Neuronal stem cell (in vitro differentiated cells): ENCODE data around the gene UBL5.

Source experiments
- DNase-seq: peaks from one replicate; pipeline ENCODE4 v3.0.0-alpha.2; 2013; ENCODE audit warnings: low spot score
- H2AFZ ChIP-seq: one replicate; pipeline ENCODE4 v1.6.1; 2013; ENCODE audit warnings: mild to moderate bottlenecking, low read length, inconsistent platforms
- H2AK5ac ChIP-seq: 2 replicates; pipeline ENCODE4 v1.6.1; 2013; ENCODE audit warnings: low read depth, mild to moderate bottlenecking, inconsistent platforms, low read length, moderate library complexity, mixed read lengths
- H2BK120ac ChIP-seq: 2 replicates; pipeline ENCODE4 v1.6.1; 2013; ENCODE audit warnings: low read depth, mild to moderate bottlenecking, inconsistent platforms, low read length, moderate library complexity, mixed read lengths
- H2BK12ac ChIP-seq: one replicate; pipeline ENCODE4 v1.6.1; 2013; ENCODE audit warnings: low read length, inconsistent platforms
- H2BK15ac ChIP-seq: 2 replicates; pipeline ENCODE4 v1.6.1; 2013; ENCODE audit warnings: mild to moderate bottlenecking, low read length, inconsistent platforms, mixed read lengths
- H2BK5ac ChIP-seq: one replicate; pipeline ENCODE4 v1.6.1; 2013; ENCODE audit warnings: inconsistent platforms, mild to moderate bottlenecking, low read length, moderate library complexity
- H3K14ac ChIP-seq: one replicate; pipeline ENCODE4 v1.6.1; 2013; ENCODE audit warnings: low read length, inconsistent platforms
- H3K18ac ChIP-seq: 2 replicates; pipeline ENCODE4 v1.6.1; 2013; ENCODE audit warnings: low read length, inconsistent platforms
- H3K23ac ChIP-seq: 2 replicates; pipeline ENCODE4 v1.6.1; 2013; ENCODE audit warnings: low read depth, mild to moderate bottlenecking, mixed read lengths, low read length, inconsistent platforms; ENCODE audit not compliant: poor library complexity
- H3K27ac ChIP-seq: replicated peaks from 3 replicates; pipeline ENCODE4 v1.5.1; 2013; ENCODE audit warnings: low read length, inconsistent platforms
- H3K27me3 ChIP-seq, 3 experiments: 2 replicates each; pipeline ENCODE4 v1.6.1; 2013; ENCODE audit warnings: low read length in 3 of 3, mild to moderate bottlenecking in 2 of 3, inconsistent platforms in 1 of 3, low read depth in 1 of 3, mixed read lengths in 1 of 3, moderate library complexity in 1 of 3; ENCODE audit not compliant: control insufficient read depth in 3 of 3, insufficient read depth in 3 of 3
- H3K36me3 ChIP-seq, 2 donors: replicated peaks in 1 of 2; 2 replicates each; pipeline ENCODE4 v1.6.1; 2013; ENCODE audit warnings: low read length in 2 of 2; ENCODE audit not compliant: control insufficient read depth in 2 of 2, insufficient read depth in 2 of 2
- H3K4ac ChIP-seq: 2 replicates; pipeline ENCODE4 v1.6.1; 2013; ENCODE audit warnings: inconsistent platforms, mild to moderate bottlenecking, low read length, moderate library complexity
- H3K4me1 ChIP-seq, 2 donors: 1 replicate in 1 of 2; 2 replicates in 1 of 2; pipeline ENCODE4 v1.6.1; 2013; ENCODE audit warnings: low read length in 2 of 2, low read depth in 1 of 2; ENCODE audit not compliant: control insufficient read depth in 2 of 2, insufficient read depth in 1 of 2
- H3K4me2 ChIP-seq: one replicate; pipeline ENCODE4 v1.6.1; 2013; ENCODE audit warnings: mild to moderate bottlenecking, low read length, inconsistent platforms; ENCODE audit not compliant: insufficient read depth, poor library complexity, severe bottlenecking
- H3K4me3 ChIP-seq, 2 donors: 2 replicates each; pipeline ENCODE4 v1.5.1; 2013; ENCODE audit warnings: low read length in 2 of 2, mild to moderate bottlenecking in 2 of 2, inconsistent platforms in 1 of 2, moderate library complexity in 1 of 2
- H3K79me1 ChIP-seq: one replicate; pipeline ENCODE4 v1.6.1; 2013; ENCODE audit warnings: low read depth, mild to moderate bottlenecking, inconsistent platforms, low read length, moderate library complexity
- H3K9ac ChIP-seq: one replicate; pipeline ENCODE4 v1.6.1; 2013; ENCODE audit warnings: mild to moderate bottlenecking, low read depth, low read length, inconsistent platforms; ENCODE audit not compliant: poor library complexity
- H3K9me3 ChIP-seq, 2 donors: replicated peaks in 1 of 2; 2 replicates each; pipeline versions ENCODE3 to v1.6.1; 2013; ENCODE audit warnings: low read length in 2 of 2, mild to moderate bottlenecking in 2 of 2, inconsistent platforms in 1 of 2, low read depth in 1 of 2, mixed read lengths in 1 of 2, moderate library complexity in 1 of 2; ENCODE audit not compliant: control insufficient read depth in 2 of 2, insufficient read depth in 1 of 2
- H4K8ac ChIP-seq: one replicate; pipeline ENCODE4 v1.6.1; 2013; ENCODE audit warnings: low read depth, mild to moderate bottlenecking, inconsistent platforms, low read length, moderate library complexity
- H4K91ac ChIP-seq: one replicate; pipeline ENCODE4 v1.6.1; 2013; ENCODE audit warnings: low read length, low read depth, mild to moderate bottlenecking, inconsistent platforms; ENCODE audit not compliant: poor library complexity
- WGBS, 2 donors: extraction: QIAGEN DNeasy Blood & Tissue Kit; methylation state at CpG; one replicate each; pipeline ENCODE4 v1.1.7; 2013; ENCODE audit warnings: missing lambda C conversion rate in 2 of 2, mixed read lengths in 1 of 2; ENCODE audit not compliant: insufficient read length in 2 of 2, insufficient replicate concordance in 1 of 2; ENCODE audit errors: extremely low coverage in 2 of 2; 5-methylcytosine and 5-hydroxymethylcytosine counted together

Gene UBL5

GRCh38 chr19:9834726-9835506, 7.2 kb downstream of the UBL5 start, which contains the start of gene PIN1:
Gene PIN1, plus strand, starts transcription at chr19:9835318. Its CDS starts 27 bp downstream, at chr19:9835345.
- peak within 1 kb of the TSS; percentile 94 for H3K18ac ChIP-seq
- peak within 1 kb of the TSS; percentile 85 for H3K9ac ChIP-seq
- peak within 1 kb of the TSS; percentile 89 for H3K4me2 ChIP-seq
- no peak within 1 kb of the TSS for H2BK12ac ChIP-seq
- no peak within 1 kb of the TSS for H4K8ac ChIP-seq
- no peaks in the 10 kb centered on the region for H3K9me3 ChIP-seq
- H2AK5ac ChIP-seq = peak within 1 kb of the TSS; percentile 98
- peak within 1 kb of the TSS; percentile 84 for H2AFZ ChIP-seq
- H3K27ac ChIP-seq = peak within 1 kb of the TSS; percentile 19
- H4K91ac ChIP-seq = no peak within 1 kb of the TSS
- DNase-seq = peak; percentile 100
- H3K14ac ChIP-seq = no peak within 1 kb of the TSS
- peak within 1 kb of the TSS; percentile 89 for H2BK15ac ChIP-seq
- H2BK120ac ChIP-seq = no peak within 1 kb of the TSS
- peak within 1 kb of the TSS; percentile 89 to 92 for H3K4me3 ChIP-seq
- H3K36me3 ChIP-seq = peaks cover 11 to 45% of the 10 kb centered on the region in 2 donors
- peaks cover 4 to 5% of the 10 kb centered on the region in 2 donors for H3K4me1 ChIP-seq
- H3K4ac ChIP-seq = no peak within 1 kb of the TSS
- H3K79me1 ChIP-seq = peaks cover 14% of the 10 kb centered on the region
- no CpG with 5 or more reads among the region's 73 CpGs for WGBS, 2 donors
- peak within 1 kb of the TSS; percentile 75 for H2BK5ac ChIP-seq
- H3K27me3 ChIP-seq = no peaks in the 10 kb centered on the region
- H3K23ac ChIP-seq = peak within 1 kb of the TSS; percentile 90

- Histone ChIP-seq H3K18ac (peak overlapping the region; percentile 94), H3K4me2 (peak overlapping the region; percentile 89), H3K9me3 (no peaks in the 10 kb centered on the region), H2BK5ac (peak overlapping the region; percentile 75), H3K4me3 (peak overlapping the region; percentile 89 to 92), H3K14ac (no peak overlapping the region), H3K79me1 (peaks cover 14% of the 10 kb centered on the region), H3K27ac (no peak overlapping the region), H2AFZ (peak overlapping the region; percentile 84), H4K8ac (no peak overlapping the region), H2BK12ac (no peak overlapping the region), H3K36me3 (peaks cover 13 to 45% of the 10 kb centered on the region in 2 donors), H2BK15ac (peak overlapping the region; percentile 89), H2BK120ac (no peak overlapping the region), H3K4ac (no peak overlapping the region), H3K23ac (peak overlapping the region; percentile 90), H3K4me1 (peaks cover 4 to 5% of the 10 kb centered on the region in 2 donors), H4K91ac (no peak overlapping the region), H3K9ac (peak overlapping the region; percentile 85), H2AK5ac (peak overlapping the region; percentile 98), H3K27me3 (no peaks in the 10 kb centered on the region)
- no peak for DNase-seq
- WGBS, 2 donors = no CpG with 5 or more reads among the region's 28 CpGs
Measured at GRCh38 chr19:9835507-9835949, 7.8 kb downstream of the UBL5 start.

- no peak overlapping the region for H2AFZ ChIP-seq
- DNase-seq = no peak
- no peak overlapping the region for H3K14ac ChIP-seq
- H3K4ac ChIP-seq = no peak overlapping the region
- no peak overlapping the region for H2BK12ac ChIP-seq
- H2AK5ac ChIP-seq = no peak overlapping the region
- H2BK15ac ChIP-seq = no peak overlapping the region
- H4K91ac ChIP-seq = no peak overlapping the region
- no peaks in the 10 kb centered on the region for H3K9me3 ChIP-seq
- H2BK5ac ChIP-seq = no peak overlapping the region
- no peak overlapping the region for H2BK120ac ChIP-seq
- peaks cover 16 to 47% of the 10 kb centered on the region in 2 donors for H3K36me3 ChIP-seq
- peak overlapping the region; percentile 89 for H3K4me2 ChIP-seq
- no peak overlapping the region for H4K8ac ChIP-seq
- WGBS, 2 donors = no CpG with 5 or more reads among the region's 5 CpGs
- peaks cover 4 to 5% of the 10 kb centered on the region in 2 donors for H3K4me1 ChIP-seq
- peaks cover 14% of the 10 kb centered on the region for H3K79me1 ChIP-seq
- H3K4me3 ChIP-seq = peak overlapping the region; percentile 89 to 92
- no peak overlapping the region for H3K27ac ChIP-seq
- no peaks in the 10 kb centered on the region for H3K27me3 ChIP-seq
- no peak overlapping the region for H3K18ac ChIP-seq
- H3K23ac ChIP-seq = no peak overlapping the region
- H3K9ac ChIP-seq = no peak overlapping the region
Measured at GRCh38 chr19:9836021-9836420, 8.3 kb downstream of the UBL5 start.

- no peak overlapping the region for H3K14ac ChIP-seq
- H3K4me3 ChIP-seq = no peak overlapping the region
- no peaks in the 10 kb centered on the region for H3K27me3 ChIP-seq
- peaks cover 4 to 5% of the 10 kb centered on the region in 2 donors for H3K4me1 ChIP-seq
- peak overlapping the region; percentile 10 for H3K23ac ChIP-seq
- H3K36me3 ChIP-seq = peaks cover 37 to 61% of the 10 kb centered on the region in 2 donors
- no peak overlapping the region for H4K8ac ChIP-seq
- H2BK5ac ChIP-seq = no peak overlapping the region
- H2BK120ac ChIP-seq = no peak overlapping the region
- no peak overlapping the region for H3K4me2 ChIP-seq
- H3K9me3 ChIP-seq = no peaks in the 10 kb centered on the region
- H2BK12ac ChIP-seq = no peak overlapping the region
- H3K79me1 ChIP-seq = peaks cover 17% of the 10 kb centered on the region
- H4K91ac ChIP-seq = no peak overlapping the region
- DNase-seq = no peak
- H2AFZ ChIP-seq = no peak overlapping the region
- H3K18ac ChIP-seq = no peak overlapping the region
- WGBS, 2 donors = no CpG with 5 or more reads among the region's 15 CpGs
- H3K9ac ChIP-seq = no peak overlapping the region
- H2BK15ac ChIP-seq = no peak overlapping the region
- no peak overlapping the region for H3K4ac ChIP-seq
- no peak overlapping the region for H3K27ac ChIP-seq
- H2AK5ac ChIP-seq = no peak overlapping the region
Measured at GRCh38 chr19:9838324-9838723, 10.6 kb downstream of the UBL5 start.
